Heart left ventricle (tissue), 13 donors: ENCODE measurements around the gene RTL10.

Experiments used
- CTCF ChIP-seq, 12 donors: fragments of 200-600 bp; sonication (generic) in 4 of 12; IDR thresholded peaks; one replicate each; pipeline versions ENCODE4 v1.5.0 to v1.8.0; 2018 to 2022; ENCODE audit warnings: antibody characterized with exemption in 12 of 12, mild to moderate bottlenecking in 5 of 12
- POLR2A ChIP-seq, 2 donors: fragments of 450-650 bp; IDR thresholded peaks; one replicate each; pipeline ENCODE4 v1.6.1; 2017; ENCODE audit warnings: antibody characterized with exemption in 2 of 2, mild to moderate bottlenecking in 2 of 2, moderate library complexity in 2 of 2
- donor health status: ischemic (EF 13 %, LVEDD 7.1; RV severe dilation, severe dysfunction).
- donor health status: DM: no; HTN: yes; CAD: no.
- donor health status: DM: no; HTN: no; CAD: no.
- donor health status: ischemic (EF 25% LVEDD 6.9; RV normal size, moderate dysfunction).
- donor health status: ischemic (EF 25% LVEDD 5.7; RV mildly dilated, moderate dysfunction).
- donor health status: ischemic (EF 35%, LVEDD 5.7; RV mildly dilated, moderate dysfunction).
- donor health status: nonischemic (EF 11% LVEDD 7.7; RV severe dilation, severe dysfunction).
- donor health status: DM: yes; HTN: yes; CAD: no.
- donor health status: PGD.
- donor health status: ischemic (EF 29% LVEDD 5.4; RV normal size, mild dysfunction).
- donor health status: nonischemic (EF 23%, LVEDD 6.1; RV moderate dilation, normal function).

GRCh38 chr22:19903513-19903912 lies 48.8 kb upstream of the RTL10 start:
- TF ChIP-seq POLR2A (IDR thresholded peaks at IDR 0.05) (no peak), CTCF (IDR thresholded peaks at IDR 0.05) (no peak)
